ENCODE results near the gene IL12A.

IL12A gene

GRCh38 chr3:159950156-159950898 lies 38.3 kb upstream of the IL12A start:
- no peak for ATAC-seq
- TF ChIP-seq TOX (CRISPR knock-in tag; IDR thresholded peaks at IDR 0.05; ENCODE audit: borderline replicate concordance) (no peak), SNAI2 (CRISPR knock-in tag; IDR thresholded peaks at IDR 0.05) (no peak), TSHZ2 (CRISPR knock-in tag; IDR thresholded peaks at IDR 0.05) (no peak), ZFP3 (CRISPR knock-in tag; IDR thresholded peaks at IDR 0.05) (no peak), ZNF565 (CRISPR knock-in tag; conservative IDR thresholded peaks at IDR 0.05; ENCODE audit: low read depth) (no peak), ZC3H10 (CRISPR knock-in tag; IDR thresholded peaks at IDR 0.05) (no peak)

GRCh38 chr3:159951540-159951939 lies 37.1 kb upstream of the IL12A start:
- no peak for TF ChIP-seq ARNTL (CRISPR knock-in tag; IDR thresholded peaks at IDR 0.05; ENCODE audit: borderline replicate concordance, low read depth)
- no peak for ATAC-seq

GRCh38 chr3:159953325-159954085 lies 35.1 kb upstream of the IL12A start:
- no peak for ATAC-seq
- TF ChIP-seq ZNF8 (CRISPR knock-in tag; IDR thresholded peaks at IDR 0.05) = no peak

- no peak for ATAC-seq
- no peak for TF ChIP-seq ESRRG (CRISPR knock-in tag; IDR thresholded peaks at IDR 0.05)
- no peak for TF ChIP-seq PATZ1 (CRISPR knock-in tag; IDR thresholded peaks at IDR 0.05; ENCODE audit: borderline replicate concordance)
- no peak for TF ChIP-seq PPARA (CRISPR knock-in tag; IDR thresholded peaks at IDR 0.05; ENCODE audit: borderline replicate concordance)
- no peak for TF ChIP-seq CSDC2 (CRISPR knock-in tag; IDR thresholded peaks at IDR 0.05)
- no peak for TF ChIP-seq POU6F1 (CRISPR knock-in tag; IDR thresholded peaks at IDR 0.05; ENCODE audit: borderline replicate concordance, low read depth)
- no peak for TF ChIP-seq TCF4 (CRISPR knock-in tag; IDR thresholded peaks at IDR 0.05; ENCODE audit: borderline replicate concordance)
- no peak for TF ChIP-seq GLIS3 (CRISPR knock-in tag; IDR thresholded peaks at IDR 0.05)
- TF ChIP-seq ZNF565 (CRISPR knock-in tag; conservative IDR thresholded peaks at IDR 0.05; ENCODE audit: low read depth) = no peak
- TF ChIP-seq CSRNP3 (CRISPR knock-in tag; IDR thresholded peaks at IDR 0.05) = no peak
- no peak for TF ChIP-seq ZNF70 (CRISPR knock-in tag; IDR thresholded peaks at IDR 0.05)
- no peak for TF ChIP-seq ZNF8 (CRISPR knock-in tag; IDR thresholded peaks at IDR 0.05)
- no peak for TF ChIP-seq OSR1 (CRISPR knock-in tag; IDR thresholded peaks at IDR 0.05)
- no peak for TF ChIP-seq SNAI2 (CRISPR knock-in tag; IDR thresholded peaks at IDR 0.05)
- no peak for TF ChIP-seq TSHZ2 (CRISPR knock-in tag; IDR thresholded peaks at IDR 0.05)
- TF ChIP-seq ZFP3 (CRISPR knock-in tag; IDR thresholded peaks at IDR 0.05) = no peak
- no peak for TF ChIP-seq ISL1 (CRISPR knock-in tag; IDR thresholded peaks at IDR 0.05)
- TF ChIP-seq ZC3H10 (CRISPR knock-in tag; IDR thresholded peaks at IDR 0.05) = no peak
These were observed 28.2 kb upstream of the IL12A start for GRCh38 chr3:159960188-159961148.
